GM18519 (cell line): ENCODE data around the gene CHD9.
"Not testable (repeated sequence)": the region's sequence is repeated elsewhere in the genome, so short reads cannot be mapped to it uniquely, and the experiment has no call there.

Experiments used
- ATAC-seq: cut with Tn5 transposase; IDR thresholded peaks from one replicate; pipeline ENCODE4 v1.9.1; 2021; ENCODE audit warnings: mild to moderate bottlenecking, moderate library complexity; ENCODE audit not compliant: unreplicated experiment, low FRiP score

CHD9 gene

GRCh38 chr16:53045341-53046220 lies 9.2 kb upstream of the CHD9 start:
- no peak for ATAC-seq

GRCh38 chr16:53047515-53047914 lies 7.3 kb upstream of the CHD9 start:
- ATAC-seq, result not testable (repeated sequence)

- no peak for ATAC-seq
Measured at GRCh38 chr16:53048139-53048915, 6.5 kb upstream of the CHD9 start.

GRCh38 chr16:53051255-53051654 lies 3.5 kb upstream of the CHD9 start:
- ATAC-seq, result not testable (repeated sequence)

GRCh38 chr16:53052519-53053501 lies 2.0 kb upstream of the CHD9 start, which contains the start of gene CHD9NB:
TSS of gene CHD9NB (minus strand) at chr16:53052897. CDS start at chr16:53044158, 8,739 bp downstream.
- no peak for ATAC-seq

GRCh38 chr16:53053967-53054669 lies 673 bp upstream of the CHD9 start:
- ATAC-seq, result no peak

- no peak for ATAC-seq
Measured at GRCh38 chr16:53055541-53056391, 975 bp downstream of the CHD9 start.

GRCh38 chr16:53056392-53056881 lies 1.6 kb downstream of the CHD9 start:
- no peak for ATAC-seq

GRCh38 chr16:53057658-53058057 lies 2.9 kb downstream of the CHD9 start:
- no peak for ATAC-seq

GRCh38 chr16:53058441-53058840 lies 3.6 kb downstream of the CHD9 start:
- ATAC-seq, result no peak

GRCh38 chr16:53058882-53059281 lies 4.1 kb downstream of the CHD9 start:
- no peak for ATAC-seq

- no peak for ATAC-seq
Measured at GRCh38 chr16:53059672-53060071, 4.9 kb downstream of the CHD9 start.

- no peak for ATAC-seq
Measured at GRCh38 chr16:53061256-53061655, 6.5 kb downstream of the CHD9 start.

GRCh38 chr16:53061701-53062159 lies 6.9 kb downstream of the CHD9 start:
- ATAC-seq, result peak; percentile 86

GRCh38 chr16:53064081-53064578 lies 9.3 kb downstream of the CHD9 start:
- ATAC-seq, result no peak

GRCh38 chr16:53065461-53066061 lies 10.8 kb downstream of the CHD9 start:
- ATAC-seq, result no peak

GRCh38 chr16:53067675-53068074 lies 12.9 kb downstream of the CHD9 start:
- no peak for ATAC-seq

GRCh38 chr16:53068423-53068833 lies 13.6 kb downstream of the CHD9 start:
- ATAC-seq, result no peak
